Mononuclear cell (primary cell): ENCODE measurements around the gene ANXA6. TPM values are rescaled to one million over a fixed set of nuclear protein-coding genes. Genes with fewer than 3 reads are reported as not detected.

Experiments
- H3K27me3 ChIP-seq: 2 replicates; pipeline ENCODE4 v1.6.0; 2011; ENCODE audit warnings: low read length, control low read depth; ENCODE audit not compliant: insufficient read depth
- H3K4me1 ChIP-seq: 2 replicates; pipeline ENCODE4 v1.5.1; 2011; ENCODE audit warnings: mild to moderate bottlenecking, low read length, control low read depth; ENCODE audit not compliant: insufficient read depth
- H3K4me3 ChIP-seq: 2 replicates; pipeline ENCODE4 v1.5.1; 2011; ENCODE audit warnings: mild to moderate bottlenecking, low read length, moderate library complexity
- H3K9me3 ChIP-seq: 2 replicates; pipeline ENCODE4 v1.5.1; 2011; ENCODE audit warnings: low read depth, mild to moderate bottlenecking, control low read depth, low read length
- total RNA-seq: library from RNA; depleted of rRNA; stranded (reverse); fragments of >200 nt; gene quantifications from one replicate; pipeline ENCODE4 v1.2.3, GENCODE V29; 2012

The ANXA6 gene
- total RNA-seq, 1 donor: 127 TPM

DNA sequence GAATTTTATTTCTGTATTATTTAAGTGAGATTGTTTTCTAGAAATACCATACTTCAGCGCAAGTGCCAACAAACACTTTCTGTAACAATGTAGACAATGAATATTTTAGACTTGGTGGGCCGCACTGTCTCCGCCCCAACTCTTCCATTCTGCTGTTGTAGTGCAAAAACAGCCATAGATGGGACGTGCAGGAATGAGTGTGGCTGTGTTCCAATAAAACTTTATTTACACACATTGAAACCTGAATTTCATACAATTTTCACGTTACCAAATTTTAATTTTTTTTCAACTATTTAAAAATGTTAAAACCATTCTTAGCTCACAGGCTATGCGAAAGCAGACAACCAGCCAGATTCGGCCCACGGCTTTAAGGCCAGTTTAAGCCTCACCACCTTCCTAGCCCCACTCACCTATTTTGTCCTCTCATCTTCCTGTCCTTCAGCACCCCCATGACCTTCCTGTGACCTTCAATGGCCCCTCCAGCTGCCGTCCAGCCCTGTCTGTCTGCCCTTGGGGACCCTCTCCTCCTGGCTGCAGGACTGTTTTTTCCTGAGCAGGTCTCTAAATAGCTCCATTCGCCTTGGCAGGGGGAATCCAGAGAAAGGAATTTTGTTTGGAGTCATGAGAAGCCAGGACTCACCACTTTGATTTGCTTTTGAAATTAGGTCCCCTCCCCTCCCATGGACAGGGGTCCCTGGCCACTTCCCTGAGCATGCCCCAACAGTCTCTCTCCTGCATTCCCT, 11.2 kb upstream of the ANXA6 start:
- no peaks in the 10 kb centered on the region for H3K27me3 ChIP-seq
- peaks cover 32% of the 10 kb centered on the region for H3K4me1 ChIP-seq
- H3K4me3 ChIP-seq: no peak overlapping the region
- H3K9me3 ChIP-seq: no peaks in the 10 kb centered on the region

DNA sequence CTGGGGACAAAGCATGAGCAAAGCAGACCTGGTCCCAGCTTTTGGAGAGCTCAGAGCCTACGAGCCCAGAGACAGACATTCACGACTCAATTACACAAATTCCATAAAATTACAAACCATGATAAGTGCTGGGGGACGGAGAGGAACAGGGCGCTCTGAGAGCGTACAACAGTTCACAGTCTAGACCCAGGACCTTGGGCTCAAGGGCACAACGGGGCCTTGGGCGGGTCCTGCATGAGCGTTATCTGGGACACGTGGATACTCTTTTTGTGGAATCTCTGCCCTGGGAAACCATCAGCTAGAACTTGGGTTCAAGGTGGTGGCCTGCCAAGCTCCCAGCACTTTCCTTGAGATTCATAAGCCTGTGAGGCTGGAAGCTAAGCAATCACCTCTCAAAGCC, 9.4 kb upstream of the ANXA6 start:
- Histone ChIP-seq H3K27me3 (no peaks in the 10 kb centered on the region), H3K4me3 (no peak overlapping the region), H3K4me1 (peaks cover 28% of the 10 kb centered on the region), H3K9me3 (no peaks in the 10 kb centered on the region)

DNA sequence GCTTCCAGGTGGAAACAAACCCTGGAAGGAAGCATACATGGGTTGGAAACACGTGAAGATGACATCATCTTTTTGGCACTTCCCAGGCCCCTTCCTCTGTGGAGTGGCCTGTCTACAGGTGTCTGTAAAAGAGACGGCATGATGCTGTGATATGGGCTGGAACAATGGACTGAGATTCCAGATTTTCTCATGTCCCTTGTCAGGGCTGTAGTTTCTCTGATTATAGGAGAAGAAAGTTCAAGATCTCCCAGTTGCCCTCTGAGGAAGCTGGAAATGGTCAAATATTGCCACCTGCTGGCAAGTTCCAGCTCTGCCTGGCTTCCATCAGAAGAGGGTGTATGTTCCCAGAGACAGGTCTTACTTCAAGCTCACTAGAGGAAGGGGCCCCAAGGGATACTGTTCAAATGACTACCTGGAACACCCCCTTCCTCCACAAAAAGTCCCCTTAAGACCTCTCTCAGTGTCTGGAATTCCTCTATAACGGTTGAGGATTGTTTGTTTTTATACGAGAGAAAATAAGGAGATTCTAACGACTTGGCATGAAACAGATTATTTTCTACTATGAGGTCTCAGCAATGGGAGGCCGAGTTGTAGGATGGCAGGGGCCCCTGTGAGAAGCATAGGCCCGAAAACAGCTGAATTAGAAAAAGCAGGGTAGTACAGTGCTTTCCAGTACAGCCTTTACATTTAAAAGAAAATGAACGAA, 7.3 kb upstream of the ANXA6 start:
- H3K27me3 ChIP-seq: no peaks in the 10 kb centered on the region
- peaks cover 12% of the 10 kb centered on the region for H3K4me1 ChIP-seq
- H3K4me3 ChIP-seq: no peak overlapping the region
- no peaks in the 10 kb centered on the region for H3K9me3 ChIP-seq

DNA sequence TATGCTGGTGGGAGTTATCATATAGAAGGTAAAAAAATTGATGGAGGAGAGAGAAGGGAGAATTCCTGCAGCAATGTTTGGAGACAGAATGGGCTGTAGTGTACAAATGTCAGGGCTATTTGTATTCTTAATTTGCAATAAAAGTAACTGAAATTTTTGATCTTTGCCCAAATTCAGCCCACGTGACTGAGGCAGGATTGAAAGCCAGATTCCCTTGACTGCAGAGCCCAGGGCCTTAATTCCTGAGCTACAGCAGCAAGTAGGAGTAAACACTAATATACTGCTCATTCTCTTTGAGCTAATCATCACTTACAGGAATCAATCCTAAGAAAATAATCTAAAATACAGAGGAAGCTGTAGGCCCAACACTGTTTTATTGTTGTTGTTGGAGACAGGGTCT, 5.2 kb upstream of the ANXA6 start:
- Histone ChIP-seq H3K4me1 (peaks cover 30% of the 10 kb centered on the region), H3K27me3 (no peaks in the 10 kb centered on the region), H3K9me3 (no peaks in the 10 kb centered on the region), H3K4me3 (no peak overlapping the region)

DNA sequence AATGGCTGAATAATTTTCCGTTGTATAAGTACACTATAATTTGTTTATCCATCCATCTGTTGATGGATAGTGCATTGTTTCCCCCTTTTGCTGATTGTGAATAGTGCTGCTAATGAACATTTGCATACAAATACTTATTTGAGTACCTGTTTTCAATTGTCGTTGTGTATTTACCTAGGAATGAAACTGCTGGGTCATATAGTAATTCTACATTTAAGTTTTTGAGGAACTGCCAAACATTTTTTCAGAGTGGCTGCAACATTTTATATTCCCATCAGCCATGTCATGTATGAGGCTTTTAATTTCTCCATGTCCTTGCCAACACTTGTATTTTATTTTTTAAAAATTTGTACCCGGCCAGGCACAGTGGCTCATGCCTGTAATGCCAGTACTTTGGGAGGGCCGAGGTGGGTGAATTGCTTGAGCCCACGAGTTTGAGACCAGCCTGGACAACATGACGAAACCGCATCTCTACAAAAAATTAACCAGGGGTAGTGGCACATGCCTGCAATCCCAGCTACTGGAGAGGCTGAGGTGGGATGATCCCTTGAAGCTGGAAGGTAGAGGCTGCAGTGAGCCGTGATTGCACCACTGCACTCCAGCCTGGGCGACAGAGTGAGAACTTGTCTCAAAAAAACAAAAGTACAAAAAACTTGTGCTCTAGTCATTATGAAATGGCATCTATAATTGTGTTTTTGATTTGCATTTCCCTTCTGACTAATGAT, 2.2 kb upstream of the ANXA6 start:
- Histone ChIP-seq H3K27me3 (no peaks in the 10 kb centered on the region), H3K9me3 (no peaks in the 10 kb centered on the region), H3K4me3 (no peak overlapping the region), H3K4me1 (peaks cover 51% of the 10 kb centered on the region)

DNA sequence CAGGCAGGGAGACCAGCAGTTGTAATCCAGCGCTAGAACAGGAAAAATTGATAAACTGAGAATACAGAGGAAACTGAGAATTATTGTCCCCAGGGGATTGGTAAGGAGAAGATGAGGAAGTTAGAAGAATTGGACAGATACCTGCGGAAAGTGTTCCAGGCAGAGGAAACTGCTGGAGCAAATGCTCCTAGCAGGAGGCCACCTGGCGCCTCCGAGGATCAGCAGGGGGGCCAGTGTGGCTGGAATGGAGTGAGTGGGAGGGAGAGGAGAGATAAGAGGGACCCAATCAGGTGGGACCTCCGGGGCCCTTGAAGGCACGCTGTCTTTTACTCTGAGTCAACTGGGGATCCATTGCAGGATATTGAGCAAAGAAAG, 695 bp upstream of the ANXA6 start:
- peak overlapping the region; percentile 84 for H3K4me3 ChIP-seq
- H3K9me3 ChIP-seq: no peaks in the 10 kb centered on the region
- no peaks in the 10 kb centered on the region for H3K27me3 ChIP-seq
- peaks cover 62% of the 10 kb centered on the region for H3K4me1 ChIP-seq

DNA sequence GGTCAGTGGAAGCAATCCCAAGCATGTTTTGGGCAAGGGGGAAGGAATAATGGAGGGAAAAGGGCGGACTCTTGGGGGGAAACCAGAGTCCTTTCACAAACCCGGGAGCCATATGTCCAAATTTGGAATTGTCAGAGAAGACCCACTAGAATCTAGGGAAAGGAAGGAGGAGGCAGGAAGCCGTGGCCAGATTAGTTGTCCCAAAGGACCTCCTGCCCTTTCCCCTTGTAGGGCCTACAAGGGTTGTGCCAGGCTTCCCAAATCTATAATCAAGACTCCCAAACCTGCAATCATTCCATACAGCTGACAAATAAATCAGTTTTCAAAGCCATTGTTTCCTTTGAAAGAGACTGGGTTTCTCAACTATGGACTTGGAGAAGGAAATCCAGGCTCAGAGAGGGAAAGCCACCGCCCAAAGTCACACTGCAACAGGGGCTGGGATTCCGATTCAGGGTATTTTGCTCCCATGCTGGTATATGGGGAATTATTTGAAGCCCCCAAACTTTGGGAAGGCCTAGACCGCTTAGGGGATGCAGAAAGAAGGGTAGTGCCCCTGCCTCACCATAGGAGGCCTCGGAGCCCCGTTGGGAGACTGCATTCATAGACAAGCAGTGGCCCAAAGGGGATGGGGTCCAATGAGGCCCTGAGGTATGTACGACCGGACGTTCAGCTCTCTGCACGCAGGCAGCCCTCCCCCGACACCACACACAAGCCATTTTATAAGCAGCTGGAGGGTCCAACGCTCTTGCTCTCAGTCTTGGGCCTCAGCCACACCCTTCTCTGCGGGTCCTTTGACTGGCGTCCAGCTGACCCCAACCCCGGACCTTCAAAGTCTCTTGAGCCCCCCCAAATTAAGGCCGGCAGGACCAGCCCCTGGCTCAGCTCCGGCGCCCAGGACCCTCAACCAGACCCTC, 815 bp downstream of the ANXA6 start:
- H3K27me3 ChIP-seq: no peaks in the 10 kb centered on the region
- H3K4me1 ChIP-seq: peaks cover 77% of the 10 kb centered on the region
- H3K9me3 ChIP-seq: no peaks in the 10 kb centered on the region
- H3K4me3 ChIP-seq: peak overlapping the region; percentile 84

DNA sequence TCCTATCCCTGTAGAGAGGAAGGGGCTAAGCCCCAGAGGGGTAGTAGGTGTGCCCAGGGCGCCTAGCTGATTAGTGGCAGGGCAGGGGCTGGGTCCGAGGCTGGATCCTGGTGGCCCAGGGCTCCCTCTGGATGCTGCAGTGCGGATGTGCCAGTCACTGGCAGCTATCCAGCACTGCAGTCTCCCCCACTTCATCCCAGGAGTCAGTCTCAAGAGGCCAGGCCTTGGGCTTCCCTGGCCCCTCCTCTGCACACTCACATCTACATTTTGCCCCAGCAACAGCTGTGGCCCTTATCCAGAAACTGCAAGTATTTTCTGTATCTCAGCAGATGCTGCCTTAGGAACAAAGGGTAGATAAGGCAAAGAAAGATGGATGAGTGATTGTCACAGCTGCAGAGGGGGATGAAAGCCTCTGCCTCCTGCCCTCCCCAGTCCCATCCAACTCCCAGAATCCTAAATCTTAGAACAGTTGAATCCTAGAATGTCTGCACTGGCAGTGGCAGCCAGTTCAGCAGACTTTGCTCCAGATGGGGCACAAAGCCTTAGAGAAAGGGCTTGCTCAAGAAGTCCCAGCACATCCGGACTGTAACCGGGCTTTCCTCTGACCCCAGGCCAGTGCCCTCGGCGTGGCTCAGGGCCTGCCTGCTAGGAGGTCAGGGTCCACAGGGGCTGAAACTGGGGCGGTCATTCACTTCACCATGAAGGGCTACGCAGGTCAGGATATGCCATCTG, 1.6 kb downstream of the ANXA6 start:
- no peaks in the 10 kb centered on the region for H3K27me3 ChIP-seq
- H3K9me3 ChIP-seq: no peaks in the 10 kb centered on the region
- peaks cover 85% of the 10 kb centered on the region for H3K4me1 ChIP-seq
- H3K4me3 ChIP-seq: peak overlapping the region; percentile 84

DNA sequence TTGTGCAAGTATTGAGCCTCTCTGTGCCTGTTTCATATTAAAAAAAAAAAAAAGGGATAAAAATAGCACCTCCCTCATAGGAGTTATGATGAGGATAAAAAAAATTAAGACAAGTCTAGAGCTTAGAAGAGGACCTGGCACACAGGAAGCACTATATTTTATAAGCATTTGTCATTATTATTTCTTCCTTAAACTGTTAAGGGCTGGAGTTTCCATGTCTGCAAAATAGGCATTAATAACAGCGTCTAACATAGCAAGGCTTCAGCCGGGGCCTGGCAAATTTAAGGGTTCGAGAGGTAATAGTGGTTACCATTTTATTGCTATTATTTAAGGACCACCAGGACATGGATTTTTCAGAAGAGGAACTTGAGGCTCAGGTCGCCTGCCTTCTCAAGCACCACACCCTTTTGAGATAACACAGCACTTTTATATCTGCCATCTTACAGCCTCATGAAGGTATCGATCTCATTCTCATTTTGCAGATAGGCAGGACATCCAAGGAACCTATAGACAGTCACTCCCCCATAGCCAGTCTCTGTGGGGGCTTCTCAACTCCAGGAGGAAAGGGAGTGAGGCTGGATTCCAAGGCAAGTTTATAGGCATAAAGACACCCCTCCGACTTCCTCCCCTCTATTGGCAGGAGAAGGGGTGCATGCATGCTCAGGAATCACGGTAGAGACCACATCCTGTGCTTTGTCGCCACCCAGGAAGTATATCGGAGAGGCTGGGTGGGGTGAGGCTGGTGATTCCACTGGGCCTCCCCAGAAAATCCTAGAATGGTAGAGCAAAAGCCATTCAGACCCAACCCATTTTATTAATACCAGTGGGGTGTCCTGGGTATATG, 2.4 kb downstream of the ANXA6 start:
- Histone ChIP-seq H3K4me1 (peaks cover 93% of the 10 kb centered on the region), H3K4me3 (peak overlapping the region; percentile 84), H3K27me3 (no peaks in the 10 kb centered on the region), H3K9me3 (no peaks in the 10 kb centered on the region)

DNA sequence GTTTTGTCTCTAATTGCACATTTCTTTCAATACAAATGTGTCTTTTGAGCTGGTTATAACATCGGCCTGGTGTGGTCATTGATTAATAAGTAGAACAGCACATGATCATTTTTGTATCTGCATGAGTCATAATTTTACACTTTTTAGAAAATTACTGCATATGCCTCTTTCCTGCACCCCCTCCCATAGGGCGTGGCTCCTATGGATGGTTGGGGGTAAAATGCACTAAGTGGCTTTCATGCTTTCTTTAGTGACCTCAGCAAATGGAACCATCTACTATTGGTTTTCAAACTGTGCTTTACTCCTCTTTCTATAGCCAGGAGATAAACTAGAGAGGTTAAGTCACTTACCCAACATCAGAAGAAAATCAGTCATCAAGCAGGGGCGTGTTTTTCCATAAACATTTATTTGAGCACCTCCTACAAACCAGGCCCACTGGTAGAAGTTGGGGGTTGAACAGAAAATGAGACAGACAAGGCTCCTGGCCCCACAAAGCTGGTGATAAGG, 3.8 kb downstream of the ANXA6 start:
- peaks cover 96% of the 10 kb centered on the region for H3K4me1 ChIP-seq
- H3K9me3 ChIP-seq: no peaks in the 10 kb centered on the region
- H3K27me3 ChIP-seq: no peaks in the 10 kb centered on the region
- H3K4me3 ChIP-seq: no peak overlapping the region

DNA sequence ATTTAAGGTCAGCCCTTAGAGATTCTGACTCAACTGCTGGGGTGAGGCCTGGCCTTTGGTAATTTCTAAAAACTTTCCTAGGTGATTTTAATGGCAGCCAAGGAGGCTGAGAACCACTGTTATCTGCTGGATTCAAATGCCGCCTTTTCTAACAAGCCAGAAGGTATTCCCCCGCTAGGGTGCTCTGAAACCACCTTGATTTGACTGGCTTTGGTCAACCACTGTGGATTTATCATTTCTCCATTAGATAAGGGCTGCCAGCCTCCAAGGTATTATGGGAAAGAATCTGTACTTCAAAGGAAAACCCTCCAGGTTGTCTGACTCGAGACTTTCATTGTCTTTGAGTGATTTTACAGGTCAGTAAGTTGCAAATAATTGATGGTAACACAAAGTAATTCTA, 4.3 kb downstream of the ANXA6 start:
- Histone ChIP-seq H3K4me3 (no peak overlapping the region), H3K9me3 (no peaks in the 10 kb centered on the region), H3K4me1 (peaks cover 96% of the 10 kb centered on the region), H3K27me3 (no peaks in the 10 kb centered on the region)

DNA sequence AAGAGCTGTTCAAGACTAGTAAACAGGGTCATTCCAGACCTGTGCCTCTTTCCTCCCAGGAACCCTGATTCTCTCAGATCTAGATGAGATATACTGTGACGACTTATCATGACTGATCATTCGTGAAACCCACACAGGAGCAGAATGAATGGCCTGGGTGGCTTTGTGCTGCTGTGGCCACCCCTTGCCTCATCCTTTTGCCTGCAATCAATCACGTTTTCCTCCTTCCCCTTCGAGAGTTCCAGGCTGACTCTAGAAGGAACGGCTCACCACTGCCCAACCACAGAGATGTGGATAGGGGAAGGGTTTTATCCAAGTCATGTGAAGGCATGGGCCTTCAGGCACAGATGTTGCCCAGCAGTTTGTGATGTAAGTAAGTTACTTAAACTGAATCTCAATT, 5.8 kb downstream of the ANXA6 start:
- Histone ChIP-seq H3K9me3 (no peaks in the 10 kb centered on the region), H3K4me1 (peaks cover 100% of the 10 kb centered on the region), H3K4me3 (no peak overlapping the region)

DNA sequence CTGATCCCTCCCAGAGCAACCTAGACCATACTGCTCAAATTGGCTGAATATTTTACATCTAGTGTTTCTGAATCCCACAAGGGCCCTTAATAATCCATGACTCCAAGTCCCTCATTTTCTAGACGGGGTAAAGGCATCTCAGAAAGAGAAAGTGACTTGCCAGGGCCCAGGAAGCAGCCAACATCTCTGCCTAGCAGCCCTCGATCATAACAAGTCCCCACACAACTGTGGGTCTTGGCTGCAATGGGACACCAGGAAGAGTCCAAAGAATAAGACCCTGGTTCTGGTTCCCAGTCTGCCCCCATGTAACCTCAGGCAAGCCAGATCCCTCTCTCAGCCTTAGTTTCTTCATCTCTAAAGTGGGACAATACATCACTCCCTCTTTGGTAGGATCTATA, 6.3 kb downstream of the ANXA6 start:
- Histone ChIP-seq H3K4me1 (peaks cover 100% of the 10 kb centered on the region), H3K4me3 (no peak overlapping the region), H3K27me3 (no peaks in the 10 kb centered on the region)

More for the DNA sequence above, 5.8 kb downstream of the ANXA6 start:
- H3K27me3 ChIP-seq: no peaks in the 10 kb centered on the region

More for the DNA sequence above, 6.3 kb downstream of the ANXA6 start:
- H3K9me3 ChIP-seq: no peaks in the 10 kb centered on the region
